CD4-positive, alpha-beta T cell (primary cell): ENCODE measurements around the gene TPSG1. TPM values are rescaled to one million over a fixed set of nuclear protein-coding genes. Genes with fewer than 3 reads are reported as not detected.
A peak's percentile ranks its signal among the peaks of the same experiment; 100 is the strongest.

ENCODE experiments used
- ATAC-seq: fragments of 200-7000 bp; cut with Tn5 transposase; one replicate; pipeline ENCODE4 v1.10.0; 2022; ENCODE audit warnings: mild to moderate bottlenecking; ENCODE audit not compliant: poor library complexity
- CTCF ChIA-PET: fragments of 350-600 bp; sonication (Branson Sonifier 250); formaldehyde crosslinking; loops from one replicate; lab custom pipeline; 2021; ENCODE audit warnings: antibody characterized with exemption, inconsistent platforms; lab: Charles Lee
- POLR2A ChIA-PET: fragments of 350-600 bp; sonication (Branson Sonifier 250); formaldehyde crosslinking; loops from one replicate; lab custom pipeline; 2021; ENCODE audit warnings: antibody characterized with exemption, inconsistent platforms; lab: Charles Lee
- DNase-seq, 14 experiments: peaks; one replicate each; pipeline ENCODE4 v3.0.0-alpha.2; 2013 to 2020; ENCODE audit warnings: mixed read lengths in 2 of 14
- H3K27ac ChIP-seq, 2 donors: one replicate each; pipeline versions ENCODE4 v1.5.1 to v1.7.0; 2013; ENCODE audit warnings: low read length in 2 of 2, low read depth in 1 of 2, mild to moderate bottlenecking in 1 of 2
- H3K27me3 ChIP-seq, 2 experiments: 1 replicate in 1 of 2; 2 replicates in 1 of 2; pipeline versions ENCODE4 v1.6.1 to v1.7.0; 2013; ENCODE audit warnings: low read length in 2 of 2, control low read depth in 1 of 2, mild to moderate bottlenecking in 1 of 2, moderate library complexity in 1 of 2; ENCODE audit not compliant: insufficient read depth in 2 of 2, control insufficient read depth in 1 of 2
- H3K36me3 ChIP-seq: one replicate; pipeline ENCODE4 v1.6.1; 2013; ENCODE audit warnings: low read length, control low read depth; ENCODE audit not compliant: insufficient read depth
- H3K4me1 ChIP-seq: one replicate; pipeline ENCODE4 v1.6.1; 2013; ENCODE audit warnings: low read length, control low read depth; ENCODE audit not compliant: insufficient read depth
- H3K4me3 ChIP-seq: one replicate; pipeline ENCODE4 v1.5.1; 2013; ENCODE audit warnings: mild to moderate bottlenecking, low read length, moderate library complexity
- H3K9me3 ChIP-seq, 2 experiments: 1 replicate in 1 of 2; 2 replicates in 1 of 2; pipeline versions ENCODE4 v1.6.1 to v1.7.0; 2013; ENCODE audit warnings: low read length in 2 of 2, mild to moderate bottlenecking in 2 of 2, control low read depth in 1 of 2, moderate library complexity in 1 of 2; ENCODE audit not compliant: control insufficient read depth in 1 of 2, insufficient read depth in 1 of 2
- H3K27ac Mint-ChIP-seq: one replicate; pipeline ENCODE4 v1.8.0; 2020; ENCODE audit warnings: mixed read lengths
- H3K27me3 Mint-ChIP-seq: one replicate; pipeline ENCODE4 v1.8.0; 2021; ENCODE audit warnings: mixed read lengths
- H3K36me3 Mint-ChIP-seq: one replicate; pipeline ENCODE4 v1.8.0; 2021; ENCODE audit warnings: low read depth, mixed read lengths
- H3K4me1 Mint-ChIP-seq: one replicate; pipeline ENCODE4 v1.8.0; 2021; ENCODE audit warnings: low read depth, mixed read lengths
- H3K4me3 Mint-ChIP-seq: one replicate; pipeline ENCODE4 v1.8.0; 2020; ENCODE audit warnings: mild to moderate bottlenecking, mixed read lengths
- H3K9me3 Mint-ChIP-seq: one replicate; pipeline ENCODE4 v1.8.0; 2020; ENCODE audit warnings: mixed read lengths
- CTCF ChIP-seq: fragments of 200-600 bp; IDR thresholded peaks from one replicate; pipeline ENCODE4 v1.8.0; 2022; ENCODE audit warnings: antibody characterized with exemption, mild to moderate bottlenecking
- intact Hi-C, 2 experiments: fragments of 100-400 bp; cut with DNase I in 1 of 2; cut with micrococcal nuclease in 1 of 2; formaldehyde crosslinking; loops; one replicate each; pipeline versions ENCODE4 v1.15.1 to v1.9.0; 2023 to 2025; cut with DNase I, micrococcal nuclease
- total RNA-seq, 174 experiments: library from RNA in 2 of 174; stranded (reverse) in 2 of 174; gene quantifications; one replicate each; pipeline ENCODE4 v1.2.3 and lab custom pipeline; 2021 to 2026

The TPSG1 gene
- total RNA-seq, 2 experiments from 2014 or later, result not detected

GRCh38 chr16:1258906-1259759 is 34.1 kb upstream of the TPSG1 start:
- Histone ChIP-seq H3K27me3 (peaks cover 30 to 36% of the 10 kb centered on the region in 2 experiments), H3K9me3 (peaks cover 0 to 11% of the 10 kb centered on the region in 2 experiments), H3K27ac (no peak overlapping the region), H3K4me1 (peaks cover 11% of the 10 kb centered on the region), H3K4me3 (peak overlapping the region; percentile 5), H3K36me3 (no peaks in the 10 kb centered on the region)
- Mint-ChIP-seq H3K4me3 (no peak overlapping the region), H3K9me3 (no peaks in the 10 kb centered on the region), H3K36me3 (no peaks in the 10 kb centered on the region), H3K27me3 (peaks cover 23% of the 10 kb centered on the region), H3K27ac (no peak overlapping the region), H3K4me1 (peaks cover 5% of the 10 kb centered on the region)
- no peak for TF ChIP-seq CTCF
- DNase-seq, result peak in 2 of 14 experiments; percentile 3 to 7
- no peak for ATAC-seq
- intact Hi-C loops, result no loop called here
- POLR2A ChIA-PET, result no interaction called here
- CTCF ChIA-PET, result no interaction called here

GRCh38 chr16:1258225-1258600 is 33.1 kb upstream of the TPSG1 start:
- H3K4me1 Mint-ChIP-seq, result peaks cover 5% of the 10 kb centered on the region
- Histone ChIP-seq H3K27me3 (peaks cover 30 to 36% of the 10 kb centered on the region in 2 experiments), H3K27ac (no peak overlapping the region), H3K36me3 (no peaks in the 10 kb centered on the region), H3K9me3 (peaks cover 0 to 11% of the 10 kb centered on the region in 2 experiments), H3K4me1 (peaks cover 11% of the 10 kb centered on the region), H3K4me3 (no peak overlapping the region)
- H3K9me3 Mint-ChIP-seq, result no peaks in the 10 kb centered on the region
- intact Hi-C loops, result no loop called here
- DNase-seq (no peak), ATAC-seq (no peak)
- no peak for TF ChIP-seq CTCF
- ChIA-PET POLR2A (no interaction called here), CTCF (no interaction called here)
- H3K4me3 Mint-ChIP-seq, result no peak overlapping the region
- H3K27ac Mint-ChIP-seq, result no peak overlapping the region
- H3K36me3 Mint-ChIP-seq, result no peaks in the 10 kb centered on the region
- peaks cover 23% of the 10 kb centered on the region for H3K27me3 Mint-ChIP-seq

DNA sequence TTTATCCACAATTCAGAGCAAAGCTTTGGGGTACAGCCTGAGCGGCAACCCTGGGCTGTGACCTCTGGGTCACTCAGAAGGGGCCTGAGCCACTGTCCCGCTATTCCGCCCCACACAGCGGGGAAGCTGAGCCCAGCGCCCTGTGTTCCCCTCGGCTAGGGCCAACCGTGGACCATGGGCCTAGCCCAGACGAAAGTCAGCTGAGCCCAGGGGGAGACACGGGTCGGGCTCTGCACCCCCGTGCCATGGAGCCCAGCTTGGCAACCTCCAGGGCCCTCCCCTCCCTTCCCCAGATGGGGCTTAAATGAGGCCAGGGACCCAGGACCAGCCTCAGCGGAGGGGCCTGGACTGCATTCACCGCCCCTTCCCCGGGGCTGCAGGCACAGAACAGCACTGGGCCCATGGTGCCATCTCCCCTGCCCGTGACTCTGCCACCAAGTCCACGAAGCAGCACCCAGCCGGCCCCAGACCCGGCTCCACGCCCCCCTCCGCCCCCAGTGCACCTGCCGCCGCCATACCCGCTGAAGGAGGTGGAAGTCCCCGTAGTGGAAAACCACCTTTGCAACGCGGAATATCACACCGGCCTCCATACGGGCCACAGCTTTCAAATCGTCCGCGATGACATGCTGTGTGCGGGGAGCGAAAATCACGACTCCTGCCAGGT is 32.6 kb upstream of the TPSG1 start:
- intact Hi-C loops, result no loop called here
- no peak for TF ChIP-seq CTCF
- Mint-ChIP-seq H3K27ac (no peak overlapping the region), H3K4me1 (peaks cover 5% of the 10 kb centered on the region), H3K27me3 (peaks cover 23% of the 10 kb centered on the region), H3K9me3 (no peaks in the 10 kb centered on the region), H3K4me3 (no peak overlapping the region), H3K36me3 (no peaks in the 10 kb centered on the region)
- DNase-seq (no peak), ATAC-seq (no peak)
- Histone ChIP-seq H3K9me3 (peaks cover 0 to 11% of the 10 kb centered on the region in 2 experiments), H3K27me3 (peaks cover 30 to 36% of the 10 kb centered on the region in 2 experiments), H3K4me1 (peaks cover 11% of the 10 kb centered on the region), H3K4me3 (no peak overlapping the region), H3K27ac (no peak overlapping the region), H3K36me3 (no peaks in the 10 kb centered on the region)
- ChIA-PET CTCF (no interaction called here), POLR2A (no interaction called here)
